HEK293 (cell line): Measurements from ENCODE around the gene HSD17B14.

Source experiments
- CTCF ChIA-PET: fragments of 350-600 bp; formaldehyde crosslinking; extraction: SDS; loops from one replicate; lab custom pipeline; 2021; ENCODE audit warnings: antibody characterized with exemption; lab: Yijun Ruan, JAX
- POLR2A ChIA-PET: fragments of 300-600 bp; formaldehyde crosslinking; extraction: SDS; loops from one replicate; lab custom pipeline; 2020; ENCODE audit warnings: antibody characterized with exemption, inconsistent platforms; lab: Yijun Ruan, JAX
- H3K27ac ChIP-seq: fragments of 200-500 bp; sonication (Bioruptor generic); 2 replicates; pipeline ENCODE4 v1.5.1; 2014; ENCODE audit warnings: low read depth, low read length, control low read depth, inconsistent platforms; ENCODE audit errors: extremely low read depth
- H3K36me3 ChIP-seq, 2 experiments: fragments of 200-500 bp in 1 of 2; sonication (Bioruptor generic) in 1 of 2; 1 replicate in 1 of 2; 2 replicates in 1 of 2; pipeline ENCODE4 v1.5.1; 2014 to 2017; ENCODE audit warnings: inconsistent platforms in 2 of 2, low read length in 2 of 2; ENCODE audit not compliant: control insufficient read depth in 2 of 2, insufficient read depth in 1 of 2
- H3K4me1 ChIP-seq: fragments of 200-500 bp; sonication (Bioruptor generic); 2 replicates; pipeline ENCODE4 v1.5.1; 2014; ENCODE audit warnings: mild to moderate bottlenecking, low read length, inconsistent platforms; ENCODE audit not compliant: control insufficient read depth, insufficient read depth
- H3K4me3 ChIP-seq: 2 replicates; pipeline ENCODE4 v1.5.1; 2011; ENCODE audit warnings: low read depth, mild to moderate bottlenecking, control low read depth, low read length, moderate library complexity
- H3K9me3 ChIP-seq: fragments of 200-500 bp; sonication (Bioruptor generic); 2 replicates; pipeline ENCODE4 v1.5.1; 2014; ENCODE audit warnings: low read depth, low read length, inconsistent platforms; ENCODE audit not compliant: control insufficient read depth, insufficient read depth
- ATF2 ChIP-seq: fragments of 450-650 bp; formaldehyde crosslinking; IDR thresholded peaks from 2 replicates; pipeline ENCODE4 v1.5.1; 2016; ENCODE audit warnings: missing biosample characterization, missing genetic modification characterization, low read depth
- BCL11A ChIP-seq: fragments of 450-650 bp; formaldehyde crosslinking; IDR thresholded peaks from 2 replicates; pipeline ENCODE4 v1.5.1; 2016; ENCODE audit warnings: low read depth, missing biosample characterization, missing genetic modification characterization
- BCL6B ChIP-seq: fragments of 450-650 bp; formaldehyde crosslinking; IDR thresholded peaks from 2 replicates; pipeline ENCODE4 v1.5.1; 2017; ENCODE audit warnings: missing biosample characterization, missing genetic modification characterization
- KLF16 ChIP-seq: fragments of 450-650 bp; formaldehyde crosslinking; IDR thresholded peaks from 2 replicates; pipeline ENCODE4 v1.5.1; 2017; ENCODE audit warnings: missing biosample characterization, missing genetic modification characterization
- KLF8 ChIP-seq: fragments of 450-650 bp; formaldehyde crosslinking; IDR thresholded peaks from 2 replicates; pipeline ENCODE4 v1.5.1; 2016; ENCODE audit warnings: missing biosample characterization, missing genetic modification characterization
- KLF9 ChIP-seq: fragments of 450-650 bp; formaldehyde crosslinking; IDR thresholded peaks from 2 replicates; pipeline ENCODE4 v1.5.1; 2016; ENCODE audit warnings: missing biosample characterization, missing genetic modification characterization, low read depth
- PRDM1 ChIP-seq: fragments of 450-650 bp; formaldehyde crosslinking; IDR thresholded peaks from 2 replicates; pipeline ENCODE4; 2016; ENCODE audit warnings: missing biosample characterization, missing genetic modification characterization
- PRDM4 ChIP-seq: fragments of 450-650 bp; formaldehyde crosslinking; IDR thresholded peaks from 2 replicates; pipeline ENCODE4 v1.5.1; 2017; ENCODE audit warnings: missing biosample characterization, missing genetic modification characterization
- RBAK ChIP-seq: fragments of 450-650 bp; formaldehyde crosslinking; IDR thresholded peaks from 2 replicates; pipeline ENCODE4 v1.5.1; 2016; ENCODE audit warnings: missing biosample characterization, missing genetic modification characterization
- SALL2 ChIP-seq: fragments of 450-650 bp; formaldehyde crosslinking; IDR thresholded peaks from 2 replicates; pipeline ENCODE4 v1.5.0; 2017; ENCODE audit warnings: missing biosample characterization, mild to moderate bottlenecking, missing genetic modification characterization, borderline replicate concordance
- SCRT1 ChIP-seq: fragments of 450-650 bp; formaldehyde crosslinking; IDR thresholded peaks from 2 replicates; pipeline ENCODE4 v1.5.1; 2016; ENCODE audit warnings: missing biosample characterization, missing genetic modification characterization, borderline replicate concordance
- YY2 ChIP-seq: fragments of 450-650 bp; formaldehyde crosslinking; IDR thresholded peaks from 2 replicates; pipeline ENCODE4 v1.5.1; 2016; ENCODE audit warnings: missing biosample characterization, missing genetic modification characterization
- ZBTB44 ChIP-seq: fragments of 450-650 bp; IDR thresholded peaks from 2 replicates; pipeline ENCODE4 v1.5.1; 2018; ENCODE audit warnings: missing biosample characterization, mild to moderate bottlenecking, missing genetic modification characterization
- ZBTB48 ChIP-seq: fragments of 450-650 bp; formaldehyde crosslinking; IDR thresholded peaks from 2 replicates; pipeline ENCODE4 v1.5.1; 2016; ENCODE audit warnings: missing biosample characterization, missing genetic modification characterization
- ZNF114 ChIP-seq: fragments of 450-650 bp; formaldehyde crosslinking; IDR thresholded peaks from 2 replicates; pipeline ENCODE4 v1.5.0; 2017; ENCODE audit warnings: missing biosample characterization, missing genetic modification characterization
- ZNF132 ChIP-seq: fragments of 450-650 bp; formaldehyde crosslinking; IDR thresholded peaks from 2 replicates; pipeline ENCODE4 v1.5.1; 2017; ENCODE audit warnings: missing biosample characterization, missing genetic modification characterization, borderline replicate concordance
- ZNF16 ChIP-seq: fragments of 450-650 bp; formaldehyde crosslinking; IDR thresholded peaks from 2 replicates; pipeline ENCODE4 v1.5.1; 2016; ENCODE audit warnings: low read depth, missing biosample characterization, missing genetic modification characterization
- ZNF175 ChIP-seq: fragments of 450-650 bp; formaldehyde crosslinking; IDR thresholded peaks from 2 replicates; pipeline ENCODE4 v1.5.1; 2016; ENCODE audit warnings: missing biosample characterization, missing genetic modification characterization
- ZNF211 ChIP-seq: fragments of 450-650 bp; formaldehyde crosslinking; IDR thresholded peaks from 2 replicates; pipeline ENCODE4 v1.5.1; 2016; ENCODE audit warnings: low read depth, missing biosample characterization, missing genetic modification characterization
- ZNF23 ChIP-seq: fragments of 450-650 bp; formaldehyde crosslinking; IDR thresholded peaks from 2 replicates; pipeline ENCODE4 v1.5.1; 2016; ENCODE audit warnings: missing biosample characterization, missing genetic modification characterization, borderline replicate concordance
- ZNF302 ChIP-seq: fragments of 450-650 bp; formaldehyde crosslinking; IDR thresholded peaks from 2 replicates; pipeline ENCODE4 v1.5.1; 2016; ENCODE audit warnings: missing biosample characterization, missing genetic modification characterization, low read depth
- ZNF416 ChIP-seq: fragments of 450-650 bp; formaldehyde crosslinking; IDR thresholded peaks from 2 replicates; pipeline ENCODE4 v1.5.1; 2016; ENCODE audit warnings: missing biosample characterization, missing genetic modification characterization
- ZNF426 ChIP-seq: fragments of 450-650 bp; formaldehyde crosslinking; IDR thresholded peaks from 2 replicates; pipeline ENCODE4 v1.5.1; 2017; ENCODE audit warnings: missing biosample characterization, missing genetic modification characterization, mild to moderate bottlenecking, inconsistent platforms, moderate library complexity
- ZNF513 ChIP-seq: fragments of 450-650 bp; IDR thresholded peaks from 2 replicates; pipeline ENCODE4 v1.5.1; 2018; ENCODE audit warnings: missing biosample characterization, missing genetic modification characterization
- ZNF626 ChIP-seq: fragments of 450-650 bp; sonication (Bioruptor Pico); formaldehyde crosslinking; IDR thresholded peaks from 2 replicates; pipeline ENCODE4 v1.5.1; 2018; ENCODE audit warnings: missing biosample characterization, missing genetic modification characterization, inconsistent platforms
- ZNF639 ChIP-seq: fragments of 450-650 bp; formaldehyde crosslinking; IDR thresholded peaks from 2 replicates; pipeline ENCODE4 v1.5.1; 2016; ENCODE audit warnings: missing biosample characterization, missing genetic modification characterization
- ZNF777 ChIP-seq: fragments of 450-650 bp; formaldehyde crosslinking; IDR thresholded peaks from 2 replicates; pipeline ENCODE4 v1.5.1; 2017; ENCODE audit warnings: missing biosample characterization, missing genetic modification characterization, borderline replicate concordance
- ZNF830 ChIP-seq: fragments of 450-650 bp; IDR thresholded peaks from 2 replicates; pipeline ENCODE4 v1.5.0; 2018; ENCODE audit warnings: missing biosample characterization, missing genetic modification characterization, low read depth, mild to moderate bottlenecking, moderate library complexity

Gene HSD17B14

GRCh38 chr19:48822514-48822913 lies 13.8 kb downstream of the HSD17B14 start:
- Histone ChIP-seq H3K4me3 (no peak overlapping the region), H3K4me1 (peaks cover 4% of the 10 kb centered on the region; the same call in 1 of the 2 replicates), H3K27ac (no peak overlapping the region), H3K36me3 (peaks cover 0 to 4% of the 10 kb centered on the region in 2 experiments; a peak in 2 of 3 replicates), H3K9me3 (no peaks in the 10 kb centered on the region)
- ChIA-PET CTCF (interaction anchor here (0.7 kb wide), 1 partner anchor 250 kb away, joined by 4 read pairs; the partner anchor contains the start of gene KCNA7), POLR2A (no interaction called here)
- TF ChIP-seq ZNF513 (peak; percentile 97), PRDM1 (tag by site-specific recombination) (no peak), BCL11A (tag by site-specific recombination) (no peak), ZNF175 (tag by site-specific recombination) (no peak), KLF16 (no peak), ATF2 (tag by site-specific recombination) (peak; percentile 49; the same call in 1 of the 2 replicates), SALL2 (tag by site-specific recombination) (0 out of 2 replicates have a peak, but pooled peaks have one; percentile 3), ZNF416 (tag by site-specific recombination) (0 out of 2 replicates have a peak, but pooled peaks have one; percentile 10), YY2 (peak; percentile 77; the same call in 1 of the 2 replicates), ZNF211 (tag by site-specific recombination) (peak; percentile 26; the same call in 1 of the 2 replicates), ZNF830 (tag by site-specific recombination) (no peak), ZNF23 (tag by site-specific recombination) (0 out of 2 replicates have a peak, but pooled peaks have one; percentile 21), ZNF626 (tag by site-specific recombination) (no peak), ZNF302 (tag by site-specific recombination) (peak; percentile 14; the same call in 1 of the 2 replicates), RBAK (tag by site-specific recombination) (peak; percentile 51; the same call in 1 of the 2 replicates), SCRT1 (tag by site-specific recombination) (0 out of 2 replicates have a peak, but pooled peaks have one; percentile 15), KLF9 (tag by site-specific recombination) (0 out of 2 replicates have a peak, but pooled peaks have one; percentile 14), ZNF639 (no peak), ZNF114 (tag by site-specific recombination) (0 out of 2 replicates have a peak, but pooled peaks have one; percentile 26), ZNF16 (tag by site-specific recombination) (no peak), ZBTB44 (tag by site-specific recombination) (no peak), ZNF132 (tag by site-specific recombination) (no peak), ZBTB48 (tag by site-specific recombination) (0 out of 2 replicates have a peak, but pooled peaks have one; percentile 18), PRDM4 (tag by site-specific recombination) (no peak), KLF8 (no peak), ZNF777 (tag by site-specific recombination) (no peak), ZNF426 (tag by site-specific recombination) (no peak), BCL6B (peak; percentile 1; the same call in 1 of the 2 replicates)
